Fibroblast of the conjunctiva (primary cell): ENCODE results near the gene PPP2R3B.
"Not testable (repeated sequence)": the region's sequence is repeated elsewhere in the genome, so short reads cannot be mapped to it uniquely, and the experiment has no call there.

Experiments
- DNase-seq: peaks from one replicate; pipeline ENCODE4 v3.0.0-alpha.2; 2010; ENCODE audit warnings: low read depth

PPP2R3B gene

GRCh38 chrX:386768-387575 lies at the start of gene PPP2R3B:
PPP2R3B (minus strand) TSS chrX:386907; CDS start chrX:386691, 216 bp downstream.
- DNase-seq, result peak; percentile 98

GRCh38 chrX:435536-436122 lies 48.9 kb upstream of the PPP2R3B start:
- DNase-seq, result no peak

GRCh38 chrX:434946-435345 lies 48.2 kb upstream of the PPP2R3B start:
- DNase-seq, result no peak

GRCh38 chrX:433771-434170 lies 47.1 kb upstream of the PPP2R3B start:
- no peak for DNase-seq

GRCh38 chrX:432666-433065 lies 46.0 kb upstream of the PPP2R3B start:
- not testable (repeated sequence) for DNase-seq

- DNase-seq, result no peak
These were observed 44.9 kb upstream of the PPP2R3B start for GRCh38 chrX:431492-432111.

- no peak for DNase-seq
These were observed 44.3 kb upstream of the PPP2R3B start for GRCh38 chrX:431056-431455.

- DNase-seq, result no peak
These were observed 42.6 kb upstream of the PPP2R3B start for GRCh38 chrX:429266-429825.

GRCh38 chrX:427812-428725 lies 41.4 kb upstream of the PPP2R3B start:
- DNase-seq, result peak; percentile 14

GRCh38 chrX:426881-427280 lies 40.2 kb upstream of the PPP2R3B start:
- DNase-seq, result no peak

GRCh38 chrX:425056-425455 lies 38.3 kb upstream of the PPP2R3B start:
- DNase-seq, result no peak

GRCh38 chrX:421646-422391 lies 35.1 kb upstream of the PPP2R3B start:
- no peak for DNase-seq

GRCh38 chrX:420496-421223 lies 34.0 kb upstream of the PPP2R3B start:
- no peak for DNase-seq

- DNase-seq, result no peak
These were observed 32.4 kb upstream of the PPP2R3B start for GRCh38 chrX:418927-419729.

- DNase-seq, result not testable (repeated sequence)
These were observed 28.8 kb upstream of the PPP2R3B start for GRCh38 chrX:415498-415897.

GRCh38 chrX:413322-414201 lies 26.9 kb upstream of the PPP2R3B start:
- no peak for DNase-seq

- no peak for DNase-seq
These were observed 23.6 kb upstream of the PPP2R3B start for GRCh38 chrX:410296-410695.

- DNase-seq, result no peak
These were observed 18.4 kb upstream of the PPP2R3B start for GRCh38 chrX:405149-405548.

GRCh38 chrX:404656-405055 lies 17.9 kb upstream of the PPP2R3B start:
- no peak for DNase-seq
